Thyroid gland (tissue), 4 donors: ENCODE data around the gene SYNGAP1. TPM values are rescaled to one million over a fixed set of nuclear protein-coding genes. Genes with fewer than 3 reads are reported as not detected.
A peak's percentile ranks its signal among the peaks of the same experiment; 100 is the strongest.
"Not testable (repeated sequence)": the region's sequence is repeated elsewhere in the genome, so short reads cannot be mapped to it uniquely, and the experiment has no call there.

ENCODE experiments used
- DNase-seq, 2 donors: peaks; one replicate each; pipeline ENCODE4 v3.0.0-alpha.2; 2019
- H3K27ac ChIP-seq, 3 donors: fragments of 200-600 bp; sonication (generic); 1 replicate in 2 of 3; 2 replicates in 1 of 3; pipeline ENCODE4 v1.5.1; 2016 to 2019; ENCODE audit warnings: mild to moderate bottlenecking in 1 of 3, moderate library complexity in 1 of 3
- H3K27me3 ChIP-seq: fragments of 200-600 bp; sonication (generic); one replicate; pipeline ENCODE4 v1.5.1; 2019
- H3K36me3 ChIP-seq, 2 donors: fragments of 200-600 bp; sonication (generic); one replicate each; pipeline ENCODE4 v1.5.1; 2016 to 2019
- H3K4me1 ChIP-seq, 2 donors: fragments of 200-600 bp; sonication (generic); one replicate each; pipeline ENCODE4 v1.5.1; 2017 to 2019
- H3K4me3 ChIP-seq, 3 donors: fragments of 200-600 bp; sonication (generic); replicated peaks in 1 of 3; 1 replicate in 2 of 3; 2 replicates in 1 of 3; pipeline ENCODE4 v1.5.1; 2016; ENCODE audit warnings: mild to moderate bottlenecking in 1 of 3
- H3K9me3 ChIP-seq: fragments of 200-600 bp; sonication (generic); one replicate; pipeline ENCODE4 v1.5.1; 2017
- POLR2A ChIP-seq, 2 donors: fragments of 450-650 bp; IDR thresholded peaks; one replicate each; pipeline ENCODE4 v1.6.1; 2017; ENCODE audit warnings: antibody characterized with exemption in 2 of 2, mild to moderate bottlenecking in 2 of 2, moderate library complexity in 1 of 2
- WGBS, 2 donors: methylation state at CpG; one replicate each; pipeline ENCODE4 v1.1.5; 2017; 5-methylcytosine and 5-hydroxymethylcytosine counted together
- intact Hi-C: fragments of 100-400 bp; cut with DNase I; formaldehyde crosslinking; loops from one replicate; pipeline ENCODE4 v1.15.1; 2023
- total RNA-seq, 4 donors: library from RNA; depleted of rRNA; stranded (reverse); fragments of >200 nt; gene quantifications; one replicate each; pipeline ENCODE4 v1.2.3, GENCODE V29; 2016
- TF ChIP-seq, protein P1 (sequence below), 6 experiments: fragments of 200-600 bp in 3 of 6; fragments of 450-650 bp in 3 of 6; sonication (generic) in 3 of 6; IDR thresholded peaks; one replicate each; pipeline ENCODE4 v1.5.1; 2016 to 2019; ENCODE audit warnings: antibody characterized with exemption in 6 of 6, mild to moderate bottlenecking in 2 of 6, inconsistent platforms in 1 of 6, moderate library complexity in 1 of 6

SYNGAP1 gene
- 10 to 100 TPM in 3 of 4 donors, 1 to 10 TPM in 1; 10.0 to 15.3 (median 12.2) TPM for total RNA-seq

DNA sequence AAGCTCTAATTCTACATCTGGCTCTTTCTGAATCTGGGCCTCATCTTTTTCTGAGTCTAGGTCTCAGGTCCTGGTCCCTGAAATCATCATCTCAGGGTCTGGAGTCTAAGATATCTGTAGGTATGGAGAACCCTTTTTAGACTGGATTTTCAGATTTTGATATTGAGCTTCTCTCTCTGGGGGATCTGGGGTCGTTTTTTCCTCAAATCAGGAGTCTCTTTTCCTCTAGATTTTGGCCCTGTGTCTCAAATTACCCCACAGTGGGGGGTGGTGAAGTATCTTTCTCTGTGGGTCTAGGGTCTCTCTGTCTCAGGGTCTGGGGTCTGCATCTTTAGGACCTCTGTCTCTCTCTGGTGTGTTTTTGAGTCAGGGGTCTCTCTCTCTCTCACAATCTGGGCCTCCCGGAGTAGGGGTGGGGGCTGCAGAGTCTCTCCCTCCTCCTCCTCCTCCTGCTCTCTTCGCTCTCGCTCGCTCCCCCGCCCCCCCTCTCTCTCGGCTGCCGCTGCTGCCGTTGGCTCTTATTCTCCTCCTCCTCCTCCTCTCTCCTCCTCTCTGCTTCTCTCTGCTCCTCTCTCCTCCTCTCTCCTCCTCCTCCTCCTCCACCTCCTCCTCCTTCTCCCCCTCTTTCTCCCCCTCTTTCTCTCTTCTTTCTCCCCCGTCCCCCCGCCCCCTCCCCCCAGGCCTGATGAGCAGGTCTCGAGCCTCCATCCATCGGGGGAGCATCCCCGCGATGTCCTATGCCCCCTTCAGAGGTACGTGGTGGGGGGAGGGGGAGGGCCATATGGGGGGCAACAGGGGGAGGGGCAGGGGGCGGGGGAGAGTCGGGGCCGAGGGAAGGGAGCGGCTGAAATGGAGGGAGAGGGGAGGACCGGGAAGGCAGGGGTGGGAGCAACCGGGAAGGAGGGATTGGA lies at the start of gene SYNGAP1:
Gene SYNGAP1 (plus strand): TSS at position 486 of the 911 bp plus-strand sequence. CDS start 200 bp downstream, at position 686.
- peaks cover 11 to 13% of the 10 kb centered on the region in 2 donors for H3K36me3 ChIP-seq
- peak within 1 kb of the TSS in 1 of 3 donors; percentile 12 for H3K4me3 ChIP-seq
- peaks cover 16 to 48% of the 10 kb centered on the region in 2 donors for H3K4me1 ChIP-seq
- 2 to 5% methylated on average over 21 to 22 of the region's 22 CpGs for WGBS, 2 donors
- no peaks in the 10 kb centered on the region for H3K9me3 ChIP-seq
- H3K27ac ChIP-seq: peak within 1 kb of the TSS; percentile 96 to 98 (median 97)
- DNase-seq: peak; percentile 32 to 56
- intact Hi-C loops: loop anchor here (10.0 kb wide), 1 partner anchor 215 kb away; the partner anchor contains the start of genes HSD17B8, RING1, RXRB and SLC39A7
- TF ChIP-seq, protein P1, sequence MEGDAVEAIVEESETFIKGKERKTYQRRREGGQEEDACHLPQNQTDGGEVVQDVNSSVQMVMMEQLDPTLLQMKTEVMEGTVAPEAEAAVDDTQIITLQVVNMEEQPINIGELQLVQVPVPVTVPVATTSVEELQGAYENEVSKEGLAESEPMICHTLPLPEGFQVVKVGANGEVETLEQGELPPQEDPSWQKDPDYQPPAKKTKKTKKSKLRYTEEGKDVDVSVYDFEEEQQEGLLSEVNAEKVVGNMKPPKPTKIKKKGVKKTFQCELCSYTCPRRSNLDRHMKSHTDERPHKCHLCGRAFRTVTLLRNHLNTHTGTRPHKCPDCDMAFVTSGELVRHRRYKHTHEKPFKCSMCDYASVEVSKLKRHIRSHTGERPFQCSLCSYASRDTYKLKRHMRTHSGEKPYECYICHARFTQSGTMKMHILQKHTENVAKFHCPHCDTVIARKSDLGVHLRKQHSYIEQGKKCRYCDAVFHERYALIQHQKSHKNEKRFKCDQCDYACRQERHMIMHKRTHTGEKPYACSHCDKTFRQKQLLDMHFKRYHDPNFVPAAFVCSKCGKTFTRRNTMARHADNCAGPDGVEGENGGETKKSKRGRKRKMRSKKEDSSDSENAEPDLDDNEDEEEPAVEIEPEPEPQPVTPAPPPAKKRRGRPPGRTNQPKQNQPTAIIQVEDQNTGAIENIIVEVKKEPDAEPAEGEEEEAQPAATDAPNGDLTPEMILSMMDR (IDR thresholded peaks at IDR 0.05): no peak
- no peak for TF ChIP-seq POLR2A (IDR thresholded peaks at IDR 0.05)
- no peaks in the 10 kb centered on the region for H3K27me3 ChIP-seq

DNA sequence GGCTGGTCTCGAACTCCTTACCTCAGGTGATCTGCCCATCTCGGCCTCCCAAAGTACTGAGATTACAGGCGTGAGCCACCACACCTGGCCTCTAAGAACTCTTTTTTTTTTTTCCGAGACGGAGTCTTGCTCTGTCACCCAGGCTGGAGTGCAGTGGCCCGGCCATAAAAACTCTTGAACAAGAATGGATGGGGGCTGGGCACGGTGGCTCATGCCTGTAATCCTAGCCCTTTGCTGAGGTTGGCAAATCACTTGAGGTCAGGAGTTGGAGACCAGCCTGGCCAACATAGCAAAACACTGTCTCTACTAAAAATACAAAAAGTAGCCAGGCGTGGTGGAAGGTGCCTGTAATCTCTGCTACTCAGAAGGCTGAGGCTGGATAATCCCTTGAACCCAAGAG lies 48.0 kb upstream of the SYNGAP1 start:
- Histone ChIP-seq H3K4me1 (peaks cover 26 to 54% of the 10 kb centered on the region in 2 donors), H3K27ac (peak overlapping the region; percentile 91 to 96 (median 93))
- intact Hi-C loops, H3K9me3 ChIP-seq, H3K4me3 ChIP-seq, H3K27me3 ChIP-seq, H3K36me3 ChIP-seq: not testable (repeated sequence)
- WGBS, 2 donors: 42 to 56% methylated on average over 8 of the region's 8 CpGs
- DNase-seq: peak; percentile 87 to 91

- H3K27ac ChIP-seq: peak overlapping the region; percentile 91 to 96 (median 93)
- peak in 1 of 2 donors; percentile 30 for DNase-seq
- intact Hi-C loops: no loop called here
- no peaks in the 10 kb centered on the region for H3K36me3 ChIP-seq
- no peaks in the 10 kb centered on the region for H3K27me3 ChIP-seq
- TF ChIP-seq, protein P1 (IDR thresholded peaks at IDR 0.05): no peak
- TF ChIP-seq POLR2A (IDR thresholded peaks at IDR 0.05): no peak
- no peak overlapping the region for H3K4me3 ChIP-seq
- 45 to 50% methylated on average over 5 of the region's 5 CpGs for WGBS, 2 donors
- peaks cover 26 to 54% of the 10 kb centered on the region in 2 donors for H3K4me1 ChIP-seq
- no peaks in the 10 kb centered on the region for H3K9me3 ChIP-seq
These were observed 47.2 kb upstream of the SYNGAP1 start for GRCh38 chr6:33372526-33373123.

DNA sequence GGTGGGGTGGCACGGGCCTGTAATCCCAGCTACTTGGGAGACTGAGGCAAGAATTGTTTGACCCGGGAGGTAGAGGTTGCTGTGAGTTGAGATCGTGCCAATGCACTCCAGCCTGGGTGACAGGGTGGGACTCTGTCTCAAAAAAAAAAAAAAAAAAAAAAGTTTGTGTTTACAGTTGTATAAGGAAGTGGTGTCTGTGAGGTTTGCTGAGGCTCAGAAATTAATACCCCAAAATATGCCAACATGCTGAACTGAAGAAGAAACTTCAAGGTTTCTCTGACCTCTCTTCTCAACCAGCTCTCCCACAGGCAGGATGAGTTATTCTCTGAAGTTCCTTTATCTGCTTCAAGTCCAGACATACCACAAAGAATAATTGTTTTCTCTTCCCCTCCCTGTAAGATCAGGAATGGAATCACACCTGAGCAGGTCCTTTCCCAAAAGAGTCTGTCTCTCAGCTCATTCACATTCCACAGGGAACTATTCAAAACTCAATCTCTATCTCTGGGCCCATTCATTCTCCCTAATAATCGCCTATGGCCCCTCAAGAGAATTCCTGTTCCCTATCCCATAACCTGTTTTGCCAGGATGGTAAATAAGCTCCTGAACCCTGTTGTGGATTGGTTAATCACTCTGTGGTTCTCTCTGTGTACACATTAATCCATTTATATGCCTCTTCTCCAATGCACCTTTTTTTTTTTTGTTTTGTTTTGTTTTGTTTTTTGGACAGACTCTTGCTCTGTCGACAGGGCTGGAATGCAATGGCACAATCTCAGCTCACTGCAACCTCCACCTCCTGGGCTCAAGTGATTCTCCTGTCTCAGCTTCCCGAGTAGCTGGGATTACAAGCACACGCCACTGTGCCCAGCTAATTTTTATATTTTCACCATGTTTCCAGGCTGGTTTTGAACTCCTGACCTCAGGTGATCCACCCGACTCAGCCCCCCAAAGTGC lies 45.6 kb upstream of the SYNGAP1 start:
- Histone ChIP-seq H3K4me3 (no peak overlapping the region), H3K9me3 (no peaks in the 10 kb centered on the region), H3K27ac (peak overlapping the region; percentile 91 to 96 (median 93)), H3K27me3 (no peaks in the 10 kb centered on the region), H3K4me1 (peaks cover 26 to 54% of the 10 kb centered on the region in 2 donors), H3K36me3 (no peaks in the 10 kb centered on the region)
- TF ChIP-seq, protein P1 (IDR thresholded peaks at IDR 0.05): no peak
- no peak for TF ChIP-seq POLR2A (IDR thresholded peaks at IDR 0.05)
- intact Hi-C loops: no loop called here
- peak; percentile 56 to 60 for DNase-seq
- 34 to 43% methylated on average over 8 of the region's 8 CpGs for WGBS, 2 donors
